GM21360 (cell line): ENCODE measurements around the gene LIMS2.

Experiments used
- ATAC-seq: cut with Tn5 transposase; IDR thresholded peaks from one replicate; pipeline ENCODE4 v1.9.1; 2021; ENCODE audit warnings: mild to moderate bottlenecking, moderate library complexity; ENCODE audit not compliant: unreplicated experiment

The LIMS2 gene

GRCh38 chr2:127674241-127675209 is 805 bp downstream of the LIMS2 start:
- no peak for ATAC-seq

GRCh38 chr2:127673291-127674069 is 1.9 kb downstream of the LIMS2 start:
- ATAC-seq, result no peak

GRCh38 chr2:127672341-127673224 is 2.7 kb downstream of the LIMS2 start:
- ATAC-seq, result no peak

DNA sequence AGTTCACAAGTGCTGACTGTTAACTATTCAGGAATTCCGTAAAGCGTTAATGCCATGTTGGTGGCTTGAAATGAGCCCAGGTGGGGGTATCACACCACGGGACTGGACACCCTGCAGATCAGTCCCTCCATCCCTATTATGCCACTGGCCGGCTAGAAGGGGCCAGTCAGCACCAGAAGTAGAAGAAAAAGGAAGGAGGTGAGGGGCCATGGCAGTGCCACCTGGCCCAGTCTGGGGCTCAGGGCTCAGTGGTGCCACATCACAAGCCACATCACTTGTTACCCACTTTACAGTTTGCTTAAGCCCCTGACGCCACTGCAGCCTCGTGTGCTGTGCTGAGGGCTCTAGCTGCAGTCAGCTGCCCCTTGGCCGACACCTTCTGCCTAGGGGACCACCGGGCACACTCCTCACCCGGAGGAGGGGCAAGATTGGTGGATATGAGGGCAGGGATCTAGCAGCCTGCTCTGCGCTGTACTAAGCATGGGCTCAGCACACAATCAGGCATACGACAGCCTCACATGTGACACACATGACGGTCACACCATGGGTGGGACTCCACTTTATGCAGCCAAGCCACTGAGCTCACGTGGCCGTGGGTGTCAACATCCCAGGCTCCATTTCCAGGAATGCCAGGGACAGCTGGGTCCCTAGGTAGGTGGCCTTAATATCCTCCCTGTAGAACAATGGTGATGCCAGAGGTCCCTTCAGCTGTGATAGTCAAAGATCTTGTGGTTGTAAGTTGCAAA is 3.6 kb downstream of the LIMS2 start:
- ATAC-seq, result no peak

GRCh38 chr2:127670957-127671290 is 4.4 kb downstream of the LIMS2 start:
- ATAC-seq, result no peak

DNA sequence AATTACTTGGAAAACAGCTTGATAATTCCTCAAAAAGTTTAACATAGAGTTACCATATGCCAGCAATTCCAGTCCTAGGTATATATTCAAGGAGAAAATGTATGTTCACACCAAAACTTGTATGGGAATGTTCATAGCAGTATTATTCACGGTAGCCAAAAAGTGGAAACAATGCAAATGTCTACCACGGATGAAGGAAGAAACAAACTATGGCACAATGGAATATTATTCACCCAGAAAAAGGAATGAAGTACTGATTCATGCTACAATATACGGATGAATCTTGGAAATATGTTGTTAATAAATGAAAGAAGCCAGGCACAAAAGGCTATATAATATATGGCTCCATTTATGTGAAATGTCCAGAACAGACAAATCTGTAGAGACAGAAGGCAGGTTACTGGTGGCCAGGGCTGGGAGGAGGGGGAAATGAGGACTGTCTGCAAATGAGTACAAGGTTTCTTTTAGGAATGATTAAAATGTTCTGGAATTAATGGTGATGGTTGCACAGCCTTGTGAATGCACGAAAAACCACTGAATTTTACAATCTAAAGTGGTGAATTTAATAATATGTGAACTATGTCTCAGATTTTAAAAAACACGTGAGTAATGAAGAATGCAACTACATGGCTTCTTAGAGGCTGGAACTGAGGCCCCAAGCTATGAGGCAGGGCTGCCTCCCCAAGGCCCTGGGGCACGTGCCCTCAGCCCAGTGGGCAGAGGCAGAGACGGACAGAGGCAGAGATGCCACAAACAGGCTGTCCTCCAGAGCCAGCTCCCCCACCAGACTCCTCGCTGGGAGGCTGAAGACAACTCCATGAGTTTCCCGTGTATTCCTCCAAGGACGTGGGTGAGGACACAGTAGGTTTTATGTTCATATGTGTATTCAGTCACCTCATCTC is 5.0 kb downstream of the LIMS2 start:
- ATAC-seq, result no peak

- no peak for ATAC-seq
Measured at GRCh38 chr2:127669056-127669455, 6.3 kb downstream of the LIMS2 start.

DNA sequence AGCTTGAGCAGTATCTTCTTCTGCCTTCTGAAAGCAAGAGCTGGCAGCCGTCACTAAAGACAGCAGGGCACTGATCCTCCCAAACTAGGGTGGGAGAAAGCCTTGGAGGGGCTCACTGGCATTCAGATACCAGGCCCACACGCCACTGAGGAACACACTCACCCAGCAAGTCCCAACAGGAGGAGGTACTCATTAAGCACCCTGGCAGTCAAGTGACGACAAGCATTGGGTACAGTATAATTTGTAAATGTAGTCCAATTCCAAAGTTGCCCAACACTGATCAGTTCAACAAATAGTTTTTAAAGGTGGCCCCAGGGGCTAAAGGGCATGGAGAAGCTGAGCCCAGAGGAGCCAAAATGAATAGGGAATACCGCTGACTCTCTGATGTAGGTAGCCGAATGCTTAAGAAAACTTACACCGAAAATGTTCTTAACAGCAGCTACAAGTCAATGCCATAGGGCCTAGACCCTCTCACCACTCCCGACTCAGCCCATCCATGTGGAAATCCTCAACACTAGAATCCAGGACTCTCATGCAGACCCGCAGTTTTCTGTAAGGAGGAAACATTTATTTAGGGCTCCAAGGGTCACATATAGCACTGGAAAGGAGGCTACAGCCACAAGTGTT is 9.9 kb downstream of the LIMS2 start:
- no peak for ATAC-seq

- no peak for ATAC-seq
Measured at GRCh38 chr2:127664895-127665225, 10.5 kb downstream of the LIMS2 start.

- ATAC-seq, result no peak
Measured at GRCh38 chr2:127664065-127664894, 11.1 kb downstream of the LIMS2 start.

DNA sequence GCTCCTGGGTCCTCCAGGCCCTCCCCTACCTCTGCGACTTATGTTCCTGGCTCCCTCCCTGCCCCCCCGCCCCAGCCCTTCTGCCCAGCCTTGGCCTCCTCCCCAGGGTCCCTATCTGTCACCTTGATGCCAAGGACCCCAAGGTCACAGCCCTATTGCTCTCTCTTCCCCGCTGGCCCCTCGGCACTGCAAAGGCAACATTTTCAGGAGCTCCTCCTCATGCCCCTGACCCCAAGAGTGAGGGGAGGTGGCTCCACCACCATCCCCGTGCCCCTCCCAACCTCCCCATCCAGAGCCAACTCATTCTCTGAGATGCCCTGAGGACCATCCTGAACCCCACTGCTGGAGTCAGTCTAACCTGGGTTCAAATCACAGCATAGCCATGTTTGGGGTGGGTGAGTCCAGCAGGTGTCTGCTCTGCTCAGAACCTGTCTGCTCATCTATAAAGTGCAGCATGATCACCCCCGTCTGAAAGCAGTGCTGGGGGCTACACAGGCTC is 11.7 kb downstream of the LIMS2 start:
- ATAC-seq, result no peak

DNA sequence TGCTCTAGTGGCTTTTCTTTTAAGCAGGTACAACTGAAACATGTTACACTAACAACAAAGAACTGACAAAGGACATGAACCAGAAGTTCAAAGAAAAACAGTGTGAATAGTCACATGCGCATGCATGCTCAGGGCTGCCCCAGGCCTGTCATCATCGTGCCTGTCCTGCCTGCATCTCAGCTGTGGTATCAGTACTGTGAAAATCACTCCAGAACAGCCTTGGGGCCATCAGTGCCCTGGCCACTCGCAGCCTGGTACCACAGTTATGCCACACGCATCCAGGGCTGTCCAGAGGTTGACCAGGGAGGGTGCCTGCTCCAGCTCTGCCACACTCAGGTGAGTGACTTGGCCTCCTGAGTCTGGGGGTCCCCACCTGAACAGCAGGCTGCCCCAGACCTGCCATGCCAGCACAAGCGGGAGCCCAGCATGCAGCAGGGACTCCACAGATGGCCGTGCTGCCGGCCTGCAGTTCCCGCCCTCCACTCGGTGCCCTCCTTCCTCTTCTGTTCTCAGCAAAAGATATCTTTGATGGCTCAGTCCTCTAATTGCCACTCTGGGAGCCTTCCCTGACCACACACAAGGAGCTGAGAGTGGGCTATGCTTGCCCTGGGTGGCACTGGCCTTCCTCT is 12.3 kb downstream of the LIMS2 start:
- ATAC-seq, result no peak

DNA sequence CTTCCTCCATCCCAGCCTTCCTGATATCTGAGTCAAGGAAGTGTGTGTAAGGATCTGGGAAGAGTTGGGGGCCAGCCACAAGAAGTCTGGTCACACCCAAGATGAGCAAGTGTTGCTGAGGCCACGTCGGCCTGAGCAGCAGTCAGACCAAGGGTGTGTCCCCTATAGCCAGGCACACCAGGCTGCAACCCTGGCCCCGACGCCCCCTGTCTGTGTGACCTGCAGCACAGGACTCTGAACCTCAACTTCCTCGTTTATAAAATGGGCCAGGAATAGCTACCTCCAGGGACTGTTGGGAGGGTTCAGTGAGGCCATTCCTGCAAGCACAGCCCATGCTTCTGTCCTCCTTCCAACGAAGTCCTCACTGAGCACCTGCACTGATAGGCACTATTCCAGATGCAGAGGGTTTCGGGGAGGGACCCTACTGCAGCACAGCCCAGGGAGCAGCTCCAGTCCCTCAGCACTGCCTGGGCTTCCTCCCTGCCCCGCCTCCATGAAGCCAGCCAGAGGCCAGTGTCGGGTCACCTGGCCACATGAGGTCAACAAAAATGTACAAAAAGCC is 13.3 kb downstream of the LIMS2 start:
- ATAC-seq, result no peak

- ATAC-seq, result no peak
Measured at GRCh38 chr2:127661072-127661649, 14.2 kb downstream of the LIMS2 start.

DNA sequence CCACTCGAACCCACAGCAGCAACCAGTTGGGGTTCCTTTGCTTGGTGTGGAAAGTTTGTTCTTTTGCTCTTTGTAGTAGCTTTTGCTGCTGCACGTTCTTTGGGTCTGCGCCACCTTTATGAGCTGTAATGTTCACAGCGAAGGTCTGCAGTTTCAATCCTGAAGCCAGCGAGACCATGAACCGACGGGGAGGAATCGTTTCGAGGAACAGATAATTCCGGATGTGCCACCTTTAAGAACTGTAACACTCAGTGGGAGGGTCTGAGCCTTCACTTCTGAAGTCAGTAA is 15.1 kb downstream of the LIMS2 start:
- ATAC-seq, result no peak

DNA sequence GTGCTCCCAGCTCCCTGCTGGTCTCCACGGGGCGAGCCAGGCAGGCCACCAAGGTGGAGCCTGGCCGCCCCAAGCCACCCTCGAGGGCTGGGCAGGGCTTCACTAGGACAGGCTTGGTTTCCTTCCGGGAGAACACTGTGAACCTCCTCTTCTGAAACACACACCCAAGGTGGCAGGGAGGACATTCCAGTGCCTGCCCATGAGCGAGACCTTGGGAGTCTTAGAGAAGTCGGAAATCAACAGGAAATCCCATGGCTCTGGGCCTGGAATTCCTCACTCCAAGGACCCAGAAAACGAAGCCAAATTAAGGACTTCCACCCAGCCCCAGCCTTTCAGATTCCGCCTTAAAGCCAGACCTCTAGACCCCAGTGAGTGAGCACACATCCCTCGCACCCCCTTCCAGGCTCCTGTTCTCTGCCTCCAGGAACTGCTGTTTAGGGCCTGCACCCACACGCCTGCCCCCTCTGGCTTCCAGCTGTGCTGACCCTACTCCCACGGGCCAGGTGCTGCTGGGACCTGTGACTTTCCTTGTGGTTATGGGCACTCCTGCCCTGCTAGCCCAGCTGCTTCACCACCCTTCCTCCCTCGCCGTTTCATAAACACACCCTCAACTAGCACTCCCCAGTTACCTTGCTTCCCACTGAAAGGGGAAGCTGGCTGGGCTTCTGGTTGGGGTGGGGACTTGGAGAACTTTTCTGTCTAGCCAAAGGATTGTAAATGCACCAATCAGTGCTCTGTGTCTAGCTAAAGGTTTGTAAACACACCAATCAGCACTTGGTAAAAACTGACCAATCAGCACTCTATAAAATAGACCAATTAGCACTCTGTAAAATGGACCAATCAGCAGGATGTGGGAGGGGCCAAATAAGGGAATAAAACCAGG is 15.7 kb downstream of the LIMS2 start:
- no peak for ATAC-seq
